Measurements from ENCODE around the gene RNF213. TPM values are rescaled to one million over a fixed set of nuclear protein-coding genes. Genes with fewer than 3 reads are reported as not detected.

The RNF213 gene
- total RNA-seq, 4 donors from 2014 or later: 90.5 to 186 (median 142) TPM

- no peaks in the 10 kb centered on the region for H3K36me3 ChIP-seq
- TF ChIP-seq CTCF (IDR thresholded peaks at IDR 0.05): no peak
- TF ChIP-seq POLR2A (IDR thresholded peaks at IDR 0.05): no peak
- H3K9me3 ChIP-seq: no peaks in the 10 kb centered on the region
- no peak overlapping the region for H3K4me3 ChIP-seq
- intact Hi-C loops (cut with DNase I; ENCODE audit: low total_unique reads): no loop called here
- no peak overlapping the region for H3K27ac ChIP-seq
- no peaks in the 10 kb centered on the region for H3K27me3 ChIP-seq
- H3K4me1 ChIP-seq: no peaks in the 10 kb centered on the region
- no peak for DNase-seq
Observed at GRCh38 chr17:80285237-80285920, 24.7 kb downstream of the RNF213 start.

- intact Hi-C loops (cut with DNase I; ENCODE audit: low total_unique reads): no loop called here
- no peak for DNase-seq
Observed at GRCh38 chr17:80286638-80286960, 25.9 kb downstream of the RNF213 start.

GRCh38 chr17:80287038-80287437, 26.4 kb downstream of the RNF213 start:
- Histone ChIP-seq H3K9me3 (no peaks in the 10 kb centered on the region), H3K4me1 (no peaks in the 10 kb centered on the region), H3K27ac (no peak overlapping the region), H3K27me3 (no peaks in the 10 kb centered on the region), H3K36me3 (no peaks in the 10 kb centered on the region), H3K4me3 (no peak overlapping the region)
- intact Hi-C loops (cut with DNase I; ENCODE audit: low total_unique reads): no loop called here
- TF ChIP-seq POLR2A (IDR thresholded peaks at IDR 0.05): no peak
- DNase-seq: no peak

More at GRCh38 chr17:80286638-80286960, 25.9 kb downstream of the RNF213 start:
- Histone ChIP-seq H3K36me3 (no peaks in the 10 kb centered on the region), H3K9me3 (no peaks in the 10 kb centered on the region), H3K27ac (no peak overlapping the region), H3K4me1 (no peaks in the 10 kb centered on the region), H3K4me3 (no peak overlapping the region), H3K27me3 (no peaks in the 10 kb centered on the region)
- no peak for TF ChIP-seq CTCF (IDR thresholded peaks at IDR 0.05)
- TF ChIP-seq POLR2A (IDR thresholded peaks at IDR 0.05): no peak

- Histone ChIP-seq H3K4me3 (no peak overlapping the region), H3K9me3 (no peaks in the 10 kb centered on the region), H3K4me1 (no peaks in the 10 kb centered on the region), H3K27ac (no peak overlapping the region), H3K27me3 (no peaks in the 10 kb centered on the region), H3K36me3 (no peaks in the 10 kb centered on the region)
- no peak for DNase-seq
- intact Hi-C loops (cut with DNase I; ENCODE audit: low total_unique reads): no loop called here
- TF ChIP-seq CTCF (IDR thresholded peaks at IDR 0.05): no peak
- TF ChIP-seq POLR2A (IDR thresholded peaks at IDR 0.05): no peak
Observed at GRCh38 chr17:80287806-80288567, 27.3 kb downstream of the RNF213 start.

- Histone ChIP-seq H3K27ac (no peak overlapping the region), H3K4me1 (no peaks in the 10 kb centered on the region), H3K4me3 (no peak overlapping the region), H3K36me3 (no peaks in the 10 kb centered on the region), H3K9me3 (no peaks in the 10 kb centered on the region), H3K27me3 (no peaks in the 10 kb centered on the region)
- TF ChIP-seq POLR2A (IDR thresholded peaks at IDR 0.05): no peak
- no peak for TF ChIP-seq CTCF (IDR thresholded peaks at IDR 0.05)
- intact Hi-C loops (cut with DNase I; ENCODE audit: low total_unique reads): no loop called here
- no peak for DNase-seq
Observed at GRCh38 chr17:80289616-80290015, 29.0 kb downstream of the RNF213 start.
